WTC11 (cell line): Measurements from ENCODE around the gene ATXN7L2. TPM values are rescaled to one million over a fixed set of nuclear protein-coding genes. Genes with fewer than 3 reads are reported as not detected.

Experiments
- ATAC-seq: fragments of 200-7000 bp; cut with Tn5 transposase; 2 replicates; pipeline ENCODE4 v1.10.0; 2021; ENCODE audit warnings: mild to moderate bottlenecking, moderate library complexity
- CTCF ChIA-PET: fragments of 300-600 bp; sonication (Branson Sonifier 250); formaldehyde crosslinking; loops from one replicate; lab custom pipeline; 2021; ENCODE audit warnings: antibody characterized with exemption; lab: Charles Lee
- POLR2A ChIA-PET: fragments of 350-600 bp; sonication (Branson Sonifier 250); formaldehyde crosslinking; loops from one replicate; lab custom pipeline; 2021; ENCODE audit warnings: antibody characterized with exemption; lab: Charles Lee
- DNase-seq: peaks from one replicate; pipeline ENCODE4 v3.0.0; 2021; ENCODE audit warnings: low spot score
- H3K27ac Mint-ChIP-seq: 2 replicates; pipeline ENCODE4 v1.8.0; 2021; ENCODE audit warnings: mixed read lengths
- H3K27me3 Mint-ChIP-seq: 2 replicates; pipeline ENCODE4 v1.8.0; 2021; ENCODE audit warnings: low read depth, mild to moderate bottlenecking, moderate library complexity, mixed read lengths
- H3K36me3 Mint-ChIP-seq: 2 replicates; pipeline ENCODE4 v1.8.0; 2021; ENCODE audit warnings: mixed read lengths
- H3K4me1 Mint-ChIP-seq: 2 replicates; pipeline ENCODE4 v1.8.0; 2022; ENCODE audit warnings: mixed read lengths
- H3K4me3 Mint-ChIP-seq: 2 replicates; pipeline ENCODE4 v1.8.0; 2021; ENCODE audit warnings: mild to moderate bottlenecking, moderate library complexity, mixed read lengths
- H3K9me3 Mint-ChIP-seq: 2 replicates; pipeline ENCODE4 v1.8.0; 2021; ENCODE audit warnings: mixed read lengths
- ATF2 ChIP-seq: sonication (generic); formaldehyde crosslinking; IDR thresholded peaks from 2 replicates; pipeline ENCODE4 v1.8.1; 2022; ENCODE audit warnings: low read depth, missing genetic modification reagents, borderline replicate concordance
- CREB1 ChIP-seq: sonication (generic); formaldehyde crosslinking; IDR thresholded peaks from 2 replicates; pipeline ENCODE4 v1.8.0; 2023; ENCODE audit warnings: mild to moderate bottlenecking, missing genetic modification reagents
- CTCF ChIP-seq: fragments of 200-600 bp; IDR thresholded peaks from 2 replicates; pipeline ENCODE4 v1.8.0; 2022; ENCODE audit warnings: antibody characterized with exemption
- GTF2I ChIP-seq: fragments of 250-450 bp; sonication (Bioruptor Pico); conservative IDR thresholded peaks from 2 replicates; pipeline ENCODE4 v1.4.0; 2021; ENCODE audit warnings: mild to moderate bottlenecking
- MLX ChIP-seq: sonication (generic); formaldehyde crosslinking; IDR thresholded peaks from 2 replicates; pipeline ENCODE4 v1.8.1; 2023; ENCODE audit warnings: mild to moderate bottlenecking, missing genetic modification reagents, moderate library complexity
- RELA ChIP-seq: sonication (generic); formaldehyde crosslinking; IDR thresholded peaks from 2 replicates; pipeline ENCODE4 v1.8.1; 2022; ENCODE audit warnings: missing genetic modification reagents, mild to moderate bottlenecking, borderline replicate concordance
- RORB ChIP-seq: fragments of 250-450 bp; sonication (Bioruptor Pico); IDR thresholded peaks from 2 replicates; pipeline ENCODE4 v1.9.0; 2021; ENCODE audit warnings: mild to moderate bottlenecking
- STAT6 ChIP-seq: sonication (generic); formaldehyde crosslinking; conservative IDR thresholded peaks from 2 replicates; pipeline ENCODE4 v1.8.1; 2023; ENCODE audit warnings: mild to moderate bottlenecking, low read depth, missing genetic modification reagents, moderate library complexity
- ZNF138 ChIP-seq: sonication (generic); formaldehyde crosslinking; conservative IDR thresholded peaks from 2 replicates; pipeline ENCODE4 v1.8.1; 2022; ENCODE audit warnings: mild to moderate bottlenecking, moderate library complexity, missing genetic modification reagents
- ZNF512 ChIP-seq: sonication (generic); formaldehyde crosslinking; IDR thresholded peaks from 2 replicates; pipeline ENCODE4 v1.8.1; 2022; ENCODE audit warnings: missing genetic modification reagents, borderline replicate concordance
- ZNF532 ChIP-seq: fragments of 250-450 bp; sonication (Bioruptor Pico); IDR thresholded peaks from 2 replicates; pipeline ENCODE4 v1.9.0; 2021; ENCODE audit warnings: mild to moderate bottlenecking, borderline replicate concordance
- total RNA-seq: library from RNA; stranded (reverse); gene quantifications from 3 replicates; pipeline ENCODE4 v1.2.3, GENCODE V29; 2021

Gene ATXN7L2
- total RNA-seq, 1 experiment from 2014 or later, result 11.1 TPM

GRCh38 chr1:109500941-109501381 lies 17.3 kb downstream of the ATXN7L2 start:
- Mint-ChIP-seq H3K27ac (no peak overlapping the region), H3K27me3 (peaks cover under 1% of the 10 kb centered on the region; the same call in 1 of the 2 replicates), H3K4me3 (no peak overlapping the region), H3K36me3 (no peaks in the 10 kb centered on the region), H3K4me1 (peaks cover 28% of the 10 kb centered on the region), H3K9me3 (no peaks in the 10 kb centered on the region)
- ChIA-PET CTCF (interaction anchor here (0.7 to 13.8 kb wide), 7 partner anchors 7 to 809 kb away, joined by 3 to 740 read pairs (median 10); partner anchors contain the start of genes AMIGO1, GPR61 and SORT1), POLR2A (no interaction called here)
- DNase-seq, result no peak
- TF ChIP-seq ZNF532 (CRISPR knock-in tag) (no peak), ATF2 (no peak), RELA (CRISPR knock-in tag) (no peak), ZNF512 (CRISPR knock-in tag) (no peak), RORB (no peak)
- TF ChIP-seq, all 79 proteins: peak for 0
- no peak for ATAC-seq

GRCh38 chr1:109501644-109502363 lies 18.1 kb downstream of the ATXN7L2 start:
- no peaks in the 10 kb centered on the region for H3K9me3 Mint-ChIP-seq
- CTCF ChIA-PET, result interaction anchor here (0.8 to 13.8 kb wide), 5 partner anchors 8 to 44 kb away, joined by 3 to 740 read pairs (median 5); partner anchors contain the start of genes CYB561D1 and GPR61
- H3K27ac Mint-ChIP-seq, result no peak overlapping the region
- TF ChIP-seq CREB1 (no peak), ZNF532 (CRISPR knock-in tag) (no peak), MLX (no peak), STAT6 (CRISPR knock-in tag) (no peak), ZNF138 (CRISPR knock-in tag) (no peak), GTF2I (CRISPR knock-in tag) (no peak), CTCF (no peak)

More at GRCh38 chr1:109501644-109502363, 18.1 kb downstream of the ATXN7L2 start:
- DNase-seq (no peak), ATAC-seq (no peak)
- H3K4me1 Mint-ChIP-seq, result peaks cover 28% of the 10 kb centered on the region
- POLR2A ChIA-PET, result no interaction called here
- H3K27me3 Mint-ChIP-seq, result peaks cover 3% of the 10 kb centered on the region; the same call in 1 of the 2 replicates
- no peaks in the 10 kb centered on the region for H3K36me3 Mint-ChIP-seq
- no peak overlapping the region for H3K4me3 Mint-ChIP-seq
